GM12892 (cell line): ENCODE measurements around the gene FXYD4.

Experiments used
- DNase-seq: peaks from one replicate; pipeline ENCODE4 v3.0.0; 2011; ENCODE audit not compliant: insufficient read length
- FAIRE-seq: peaks from 2 replicates; lab custom pipeline; 2011; peaks lifted over from hg19 to GRCh38; lab: Jason Lieb, UNC
- POLR2A ChIP-seq: IDR thresholded peaks from 2 replicates; pipeline ENCODE4 v1.6.1; 2011; ENCODE audit warnings: low read depth, low read length, control low read depth
- POLR2AphosphoS5 ChIP-seq: IDR thresholded peaks from 2 replicates; pipeline ENCODE4 v1.6.1; 2011; ENCODE audit warnings: low read depth, low read length, control low read depth
- TAF1 ChIP-seq: IDR thresholded peaks from 2 replicates; pipeline ENCODE4 v1.6.1; 2011; ENCODE audit warnings: low read depth, mild to moderate bottlenecking, control low read depth, low read length, borderline replicate concordance

Gene FXYD4

DNA sequence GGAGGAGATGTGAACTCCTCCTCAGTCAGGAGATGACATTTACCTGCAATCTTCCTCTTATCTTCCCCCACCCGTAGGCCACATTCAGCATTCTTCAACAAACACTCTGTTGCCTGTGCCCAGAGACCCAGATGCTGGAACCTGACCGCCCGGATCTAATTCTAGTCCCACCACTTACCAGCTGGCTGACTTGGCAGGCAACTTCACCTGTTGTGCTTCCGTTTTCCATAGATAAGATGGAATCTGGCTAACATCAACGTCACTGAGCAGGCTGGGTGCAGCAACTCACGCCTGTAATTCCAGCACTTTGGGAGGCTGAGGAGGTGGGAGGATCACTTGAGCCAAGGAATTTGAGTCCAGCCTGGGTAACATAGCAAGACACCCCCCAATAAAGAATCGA lies 21.3 kb upstream of the FXYD4 start:
- FAIRE-seq (no peak), DNase-seq (no peak)
- TF ChIP-seq POLR2A = no peak
- no peak for TF ChIP-seq POLR2AphosphoS5
- no peak for TF ChIP-seq TAF1

DNA sequence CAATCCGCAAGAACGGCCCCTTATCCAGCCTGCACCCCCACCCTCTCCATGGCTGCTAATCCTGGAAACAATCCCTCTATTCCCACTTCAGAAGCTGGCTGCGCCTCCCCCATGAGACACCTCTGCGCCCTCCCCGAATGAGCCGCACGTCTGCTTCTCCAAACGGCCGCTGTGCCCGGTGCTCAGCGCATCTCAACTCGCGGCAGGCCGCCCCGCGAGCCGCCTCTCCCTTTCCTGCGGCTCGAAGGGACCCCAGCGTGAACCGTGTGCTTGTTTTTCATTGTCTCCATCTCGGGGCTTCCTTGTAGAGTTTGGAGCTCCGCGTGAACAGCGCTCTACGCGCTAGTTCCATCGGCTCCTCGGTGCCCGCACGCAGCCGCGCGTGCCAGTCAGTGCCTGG lies 20.8 kb upstream of the FXYD4 start:
- TF ChIP-seq POLR2A (no peak), TAF1 (no peak), POLR2AphosphoS5 (no peak)
- FAIRE-seq (no peak), DNase-seq (no peak)

DNA sequence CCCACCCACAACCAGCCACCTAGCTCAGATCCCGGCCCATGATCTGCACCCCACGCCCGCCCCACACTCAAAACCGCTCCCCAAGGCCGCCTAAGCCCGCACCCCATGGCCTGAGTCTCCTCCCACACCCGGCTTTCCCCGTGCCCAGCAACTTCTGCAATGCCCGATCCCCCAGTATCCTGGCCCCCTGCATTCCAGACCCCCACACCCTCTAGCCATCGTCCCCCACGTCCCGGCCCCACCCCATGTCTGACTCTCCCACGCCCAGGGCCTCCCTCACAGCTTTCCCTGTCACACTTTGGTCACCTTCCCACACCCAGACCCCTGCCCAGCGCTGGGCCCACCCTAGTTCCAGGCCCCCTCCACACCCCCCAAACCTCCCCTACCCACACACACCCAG lies 20.1 kb upstream of the FXYD4 start:
- no peak for FAIRE-seq
- TF ChIP-seq POLR2AphosphoS5 (no peak), POLR2A (no peak), TAF1 (no peak)
- no peak for DNase-seq

DNA sequence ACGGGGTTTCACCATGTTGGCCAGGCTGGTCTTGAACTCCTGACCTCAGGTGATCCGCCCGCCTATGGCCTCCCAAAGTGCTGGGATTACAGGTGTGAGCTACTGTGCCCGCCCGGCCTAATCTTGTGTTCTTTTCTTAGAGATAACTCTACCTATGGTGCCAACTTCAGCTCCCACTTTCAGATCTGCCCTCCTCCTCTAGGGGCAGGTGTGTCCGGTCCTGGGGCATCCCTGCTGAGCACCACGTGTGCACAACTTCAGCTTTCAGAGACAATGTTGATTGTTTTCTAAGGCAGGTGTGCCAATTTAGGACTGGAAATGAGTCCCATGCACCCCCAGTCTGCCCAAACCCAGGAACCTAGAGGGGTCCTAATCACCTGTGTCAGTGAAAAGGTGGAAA lies 18.5 kb upstream of the FXYD4 start:
- no peak for DNase-seq

DNA sequence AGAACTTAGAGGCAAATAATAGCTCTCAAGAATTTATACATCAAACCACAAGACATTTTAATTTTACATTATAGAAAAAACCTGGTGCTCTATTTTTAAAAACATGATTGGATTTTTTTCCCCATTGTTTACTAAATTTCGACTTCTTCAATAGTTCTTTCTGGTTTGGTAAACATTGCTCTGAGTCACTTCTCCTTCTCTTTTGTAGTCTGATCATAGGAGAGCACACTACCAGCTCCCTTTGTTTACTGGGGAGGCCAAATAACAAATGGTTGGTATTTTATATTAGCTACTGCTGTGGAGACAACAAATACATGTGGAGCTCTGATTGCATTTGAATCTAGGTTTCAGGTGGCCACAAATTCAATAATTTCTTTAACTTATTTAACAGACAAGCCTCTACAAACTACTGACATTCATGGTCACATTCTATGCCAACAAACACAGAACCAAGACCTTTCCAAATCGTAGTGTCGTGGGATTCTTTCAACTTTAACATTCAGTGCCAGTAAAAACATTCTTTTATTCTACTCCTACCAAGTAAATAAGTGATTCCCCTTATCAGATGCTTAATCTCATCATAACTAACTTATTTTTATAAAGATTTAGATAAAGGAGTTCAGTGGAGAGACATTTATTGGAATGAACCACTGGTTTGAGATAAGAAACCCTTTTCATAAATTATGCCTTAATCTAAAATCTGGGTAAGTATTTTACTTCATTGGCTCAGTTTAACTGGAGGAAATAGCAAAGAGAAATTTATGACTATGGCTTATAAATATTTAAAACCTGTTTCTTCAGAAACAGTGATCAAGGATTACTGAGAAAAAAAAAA lies 17.7 kb upstream of the FXYD4 start:
- TF ChIP-seq POLR2AphosphoS5 = no peak
- no peak for TF ChIP-seq POLR2A
- TF ChIP-seq TAF1 = no peak
- FAIRE-seq = no peak

More for the DNA sequence above, 18.5 kb upstream of the FXYD4 start:
- FAIRE-seq = no peak
- TF ChIP-seq TAF1 (no peak), POLR2AphosphoS5 (no peak), POLR2A (no peak)

DNA sequence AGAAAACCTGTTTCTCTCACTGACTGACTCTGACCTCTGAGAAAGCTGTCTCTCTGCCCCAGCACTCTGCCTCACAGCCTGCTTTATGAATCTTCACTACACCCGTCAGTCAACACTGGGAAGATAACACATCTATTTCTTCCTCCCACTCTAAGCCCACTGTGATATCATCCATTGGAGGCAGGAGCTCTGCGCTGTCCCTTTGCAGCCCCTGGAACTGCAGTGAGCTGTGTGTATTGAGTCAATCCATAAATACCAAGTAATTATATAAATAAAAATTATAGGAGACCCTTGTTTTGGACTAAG lies 17.2 kb upstream of the FXYD4 start:
- DNase-seq (no peak), FAIRE-seq (no peak)
- TF ChIP-seq POLR2AphosphoS5 (no peak), TAF1 (no peak), POLR2A (no peak)

More for the DNA sequence above, 17.7 kb upstream of the FXYD4 start:
- DNase-seq = no peak

DNA sequence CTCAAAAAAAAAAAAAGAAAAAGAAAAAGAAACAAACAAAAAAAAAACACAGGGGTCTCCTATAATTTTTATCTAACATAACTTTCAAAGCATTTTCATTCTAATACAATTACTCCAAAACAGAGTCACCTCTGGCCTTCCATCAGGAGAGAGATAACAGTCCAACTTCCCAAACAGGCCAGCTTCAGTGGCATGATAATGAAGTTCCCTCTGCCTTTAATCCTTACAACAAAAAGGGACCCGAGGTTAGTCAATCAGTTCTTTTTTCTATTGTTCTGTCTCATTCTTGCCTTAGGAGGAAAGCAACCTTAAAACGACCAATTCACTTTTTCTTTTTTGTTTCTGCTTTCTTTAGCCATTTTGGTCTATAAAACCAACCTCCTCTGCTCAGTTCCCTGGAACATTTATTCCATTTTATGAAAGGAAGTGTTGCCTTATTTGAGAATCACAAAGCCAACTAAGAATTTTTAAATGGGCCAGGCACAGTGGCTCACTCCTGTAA lies 16.5 kb upstream of the FXYD4 start:
- no peak for FAIRE-seq
- TF ChIP-seq POLR2AphosphoS5 = no peak
- no peak for TF ChIP-seq POLR2A
- no peak for DNase-seq

DNA sequence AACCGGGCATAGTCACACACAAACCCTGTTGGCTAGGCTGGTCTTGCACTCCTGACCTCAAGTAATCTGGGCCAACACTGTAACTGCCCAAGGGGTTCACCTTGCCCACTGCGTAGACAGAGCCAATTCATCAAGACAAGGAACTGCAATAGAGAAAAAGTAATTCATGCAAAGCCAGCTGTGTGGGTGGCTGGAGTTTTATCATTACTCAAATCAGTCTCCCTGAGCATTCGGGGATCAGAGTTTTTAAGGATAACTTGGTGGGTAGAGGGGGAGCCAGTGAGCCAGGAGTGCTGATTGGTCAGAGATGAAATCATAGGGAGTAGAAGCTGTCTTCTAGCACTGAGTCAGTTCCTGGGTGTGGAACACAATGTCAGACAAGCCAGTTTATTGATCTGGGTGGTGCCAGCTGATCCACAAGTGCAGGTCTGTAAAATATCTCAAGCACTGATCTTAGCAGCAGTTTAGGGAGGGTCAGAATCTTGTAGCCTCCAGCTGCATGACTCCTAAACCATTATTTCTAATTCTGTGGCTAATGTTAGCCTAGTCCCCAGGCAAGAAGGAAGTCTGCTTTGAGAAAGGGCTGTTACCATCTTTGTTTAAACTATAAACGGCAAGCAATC lies 15.6 kb upstream of the FXYD4 start:
- TF ChIP-seq TAF1 (no peak), POLR2A (no peak), POLR2AphosphoS5 (no peak)
- FAIRE-seq (no peak), DNase-seq (no peak)

DNA sequence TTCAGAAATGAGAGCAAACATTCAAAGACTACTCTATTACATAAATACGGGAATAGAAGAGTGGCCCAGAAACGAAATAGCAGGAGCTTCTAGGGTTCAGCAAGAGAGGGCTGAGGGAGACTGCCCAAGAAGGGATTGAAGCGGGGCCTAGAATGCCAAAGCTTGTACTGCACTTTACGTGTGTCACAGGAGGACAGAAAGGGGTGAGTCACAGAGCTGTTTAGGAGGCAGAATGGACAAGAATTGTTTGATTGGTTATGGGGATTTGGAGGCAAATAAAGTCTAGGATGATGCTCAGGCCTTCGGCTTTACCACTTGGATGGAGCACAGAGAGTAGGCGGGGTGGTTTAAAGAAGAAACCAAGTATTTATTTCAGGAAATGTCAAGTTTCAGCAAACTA lies 11.3 kb upstream of the FXYD4 start:
- no peak for DNase-seq
- no peak for FAIRE-seq
- TF ChIP-seq TAF1 (no peak), POLR2A (no peak), POLR2AphosphoS5 (no peak)

DNA sequence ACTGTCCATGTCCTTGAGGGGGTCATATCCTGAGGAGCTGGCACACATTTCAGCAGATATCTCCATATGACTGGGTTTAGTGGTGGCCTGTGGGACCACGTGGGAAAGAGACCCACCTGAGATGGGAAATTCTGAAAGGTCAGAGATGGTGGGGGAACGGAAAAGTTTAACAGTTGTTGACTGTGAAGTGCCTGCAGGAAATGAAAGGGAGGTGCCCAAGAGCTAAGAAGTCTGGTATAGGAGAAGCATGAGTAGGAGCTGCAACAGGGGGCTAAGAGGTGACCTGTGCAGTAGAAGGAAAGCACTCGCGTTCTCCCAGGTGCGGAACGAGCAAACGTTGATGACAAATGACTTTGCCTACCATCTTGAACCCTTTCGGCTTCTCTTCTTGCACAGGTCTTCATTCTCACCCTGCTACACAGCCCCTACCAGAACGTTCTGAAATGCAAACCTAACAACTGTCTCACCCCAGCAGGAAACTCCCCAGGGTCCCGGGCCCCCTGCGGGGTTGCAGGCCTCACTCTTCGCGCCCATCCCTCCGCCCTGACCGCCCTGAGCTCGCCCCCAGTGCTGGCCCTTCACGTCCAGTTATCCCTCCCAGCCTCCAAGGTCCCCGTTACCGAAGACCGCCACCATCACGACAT lies 9.8 kb upstream of the FXYD4 start:
- TF ChIP-seq TAF1 (no peak), POLR2AphosphoS5 (no peak), POLR2A (no peak)
- DNase-seq = no peak
- FAIRE-seq = no peak

DNA sequence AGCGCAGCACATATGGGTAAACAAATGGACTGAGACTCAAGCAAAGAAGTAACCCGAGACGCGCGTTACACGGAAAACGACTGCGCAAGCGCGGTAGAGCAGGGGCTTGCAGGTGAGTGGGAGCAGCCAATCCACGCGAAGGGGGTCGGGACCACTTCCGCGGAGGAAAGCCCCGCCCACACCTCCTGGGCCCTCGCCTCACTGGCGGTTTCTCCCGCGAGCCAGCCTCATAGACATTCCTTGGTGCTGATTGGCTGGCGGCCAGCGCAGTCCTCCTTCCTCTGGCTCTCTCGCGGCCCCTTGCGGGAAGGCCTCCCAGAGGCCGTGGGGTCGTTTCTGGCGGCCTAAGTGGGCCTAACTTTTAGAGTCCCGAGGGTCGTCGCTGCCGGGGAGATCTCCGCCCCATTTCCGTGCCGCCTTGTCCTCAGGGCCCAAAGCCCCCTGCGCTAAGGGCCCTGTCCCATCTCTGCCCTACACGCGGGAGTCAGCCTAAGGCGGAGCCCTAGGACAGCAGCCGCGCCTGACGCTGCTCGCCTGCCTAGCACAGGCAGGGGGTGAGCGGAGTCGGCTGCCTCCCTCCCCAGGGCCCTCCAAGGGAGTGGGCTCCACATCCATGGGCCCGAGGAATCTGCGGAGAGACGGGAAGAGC lies 9.1 kb upstream of the FXYD4 start:
- no peak for TF ChIP-seq TAF1
- TF ChIP-seq POLR2A = no peak; the same call in 1 of the 2 replicates
- no peak for TF ChIP-seq POLR2AphosphoS5
- DNase-seq (peak; percentile 76), FAIRE-seq (peak; percentile 73)
